ENCODE data around the gene RB1.

RB1 gene

DNA sequence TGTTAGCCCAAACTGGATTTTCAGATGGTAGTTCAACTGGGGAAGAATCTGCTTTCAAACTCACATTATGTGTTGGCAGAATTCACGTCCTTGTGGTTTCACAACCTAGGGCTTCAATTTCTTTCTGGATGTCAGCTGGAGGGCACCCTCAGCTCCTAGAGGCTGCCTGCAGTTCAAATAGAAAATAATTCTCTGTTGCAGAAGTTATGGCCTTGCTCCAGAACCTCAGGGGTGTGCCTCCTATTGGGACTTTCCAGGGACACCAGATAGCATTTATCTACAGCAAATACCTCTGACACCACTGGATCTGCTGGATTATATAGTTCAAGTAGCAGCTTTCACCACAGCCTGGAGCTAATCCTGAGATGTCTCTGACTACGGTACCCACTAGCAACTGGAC, 11.8 kb upstream of the RB1 start:
- Histone ChIP-seq H2AFZ (ENCODE audit: low read depth, low read length) (no peak overlapping the region), H3K27me3 (ENCODE audit: insufficient read depth, low read length, poor library complexity) (no peaks in the 10 kb centered on the region), H3K4me3 (ENCODE audit: low read depth in 1 of 2, low read length in 2 of 2) (no peak overlapping the region), H3K4me1 (ENCODE audit: insufficient read depth, low read length) (peaks cover 9% of the 10 kb centered on the region), H3K79me2 (ENCODE audit: insufficient read depth, low read length) (no peaks in the 10 kb centered on the region), H3K9me3 (ENCODE audit: insufficient read depth, low read length, severe bottlenecking) (no peaks in the 10 kb centered on the region), H4K20me1 (ENCODE audit: insufficient read depth, low read length) (no peaks in the 10 kb centered on the region), H3K36me3 (ENCODE audit: insufficient read depth, low read length) (no peaks in the 10 kb centered on the region), H3K27ac (ENCODE audit: low read length) (no peak overlapping the region), H3K4me2 (ENCODE audit: insufficient read depth, low read length) (no peak overlapping the region), H3K9ac (ENCODE audit: low read depth, low read length) (no peak overlapping the region)
- no peak for DNase-seq
- no peak for ATAC-seq (ENCODE audit: insufficient read depth, low read depth)
- TF ChIP-seq EZH2 (IDR thresholded peaks at IDR 0.05; ENCODE audit: borderline replicate concordance, low read depth, low read length, severe bottlenecking), result no peak
- TF ChIP-seq, protein P1, sequence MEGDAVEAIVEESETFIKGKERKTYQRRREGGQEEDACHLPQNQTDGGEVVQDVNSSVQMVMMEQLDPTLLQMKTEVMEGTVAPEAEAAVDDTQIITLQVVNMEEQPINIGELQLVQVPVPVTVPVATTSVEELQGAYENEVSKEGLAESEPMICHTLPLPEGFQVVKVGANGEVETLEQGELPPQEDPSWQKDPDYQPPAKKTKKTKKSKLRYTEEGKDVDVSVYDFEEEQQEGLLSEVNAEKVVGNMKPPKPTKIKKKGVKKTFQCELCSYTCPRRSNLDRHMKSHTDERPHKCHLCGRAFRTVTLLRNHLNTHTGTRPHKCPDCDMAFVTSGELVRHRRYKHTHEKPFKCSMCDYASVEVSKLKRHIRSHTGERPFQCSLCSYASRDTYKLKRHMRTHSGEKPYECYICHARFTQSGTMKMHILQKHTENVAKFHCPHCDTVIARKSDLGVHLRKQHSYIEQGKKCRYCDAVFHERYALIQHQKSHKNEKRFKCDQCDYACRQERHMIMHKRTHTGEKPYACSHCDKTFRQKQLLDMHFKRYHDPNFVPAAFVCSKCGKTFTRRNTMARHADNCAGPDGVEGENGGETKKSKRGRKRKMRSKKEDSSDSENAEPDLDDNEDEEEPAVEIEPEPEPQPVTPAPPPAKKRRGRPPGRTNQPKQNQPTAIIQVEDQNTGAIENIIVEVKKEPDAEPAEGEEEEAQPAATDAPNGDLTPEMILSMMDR (IDR thresholded peaks at IDR 0.05; ENCODE audit: borderline replicate concordance, extremely low read depth, low read length, poor library complexity, severe bottlenecking), result no peak

DNA sequence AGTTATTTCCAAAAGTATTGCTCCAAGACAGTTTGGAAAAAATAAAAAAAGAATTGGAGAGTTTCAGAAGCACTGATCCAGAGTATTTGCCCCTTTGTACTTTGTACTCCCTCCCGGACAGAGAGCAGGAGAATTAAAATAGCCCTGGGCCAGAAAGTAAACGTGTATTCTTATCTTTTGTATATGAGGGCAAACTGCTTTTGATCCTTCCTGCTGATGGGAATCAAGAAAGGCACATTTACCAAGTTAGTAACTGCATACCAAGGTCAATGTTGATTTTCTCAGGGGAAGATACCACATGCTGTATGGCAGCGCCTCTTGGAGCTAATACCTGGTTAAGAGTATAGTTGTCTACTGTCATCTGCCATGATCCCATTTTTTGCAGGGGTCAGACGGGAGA, 10.9 kb upstream of the RB1 start:
- no peak overlapping the region for H3K27ac ChIP-seq (ENCODE audit: low read length)
- ATAC-seq (ENCODE audit: insufficient read depth, low read depth) (no peak), DNase-seq (no peak)
- H4K20me1 ChIP-seq (ENCODE audit: insufficient read depth, low read length), result no peaks in the 10 kb centered on the region
- H3K9me3 ChIP-seq (ENCODE audit: insufficient read depth, low read length, severe bottlenecking), result no peaks in the 10 kb centered on the region
- H3K4me2 ChIP-seq (ENCODE audit: insufficient read depth, low read length), result no peak overlapping the region
- no peaks in the 10 kb centered on the region for H3K36me3 ChIP-seq (ENCODE audit: insufficient read depth, low read length)
- no peaks in the 10 kb centered on the region for H3K79me2 ChIP-seq (ENCODE audit: insufficient read depth, low read length)
- H3K4me3 ChIP-seq (ENCODE audit: low read depth in 1 of 2, low read length in 2 of 2), result no peak overlapping the region
- H3K4me1 ChIP-seq (ENCODE audit: insufficient read depth, low read length), result peaks cover 18% of the 10 kb centered on the region
- TF ChIP-seq, protein P1 (IDR thresholded peaks at IDR 0.05; ENCODE audit: borderline replicate concordance, extremely low read depth, low read length, poor library complexity, severe bottlenecking), result no peak
- no peak for TF ChIP-seq EZH2 (IDR thresholded peaks at IDR 0.05; ENCODE audit: borderline replicate concordance, low read depth, low read length, severe bottlenecking)
- H3K27me3 ChIP-seq (ENCODE audit: insufficient read depth, low read length, poor library complexity), result no peaks in the 10 kb centered on the region
- H2AFZ ChIP-seq (ENCODE audit: low read depth, low read length), result no peak overlapping the region
- H3K9ac ChIP-seq (ENCODE audit: low read depth, low read length), result no peak overlapping the region

DNA sequence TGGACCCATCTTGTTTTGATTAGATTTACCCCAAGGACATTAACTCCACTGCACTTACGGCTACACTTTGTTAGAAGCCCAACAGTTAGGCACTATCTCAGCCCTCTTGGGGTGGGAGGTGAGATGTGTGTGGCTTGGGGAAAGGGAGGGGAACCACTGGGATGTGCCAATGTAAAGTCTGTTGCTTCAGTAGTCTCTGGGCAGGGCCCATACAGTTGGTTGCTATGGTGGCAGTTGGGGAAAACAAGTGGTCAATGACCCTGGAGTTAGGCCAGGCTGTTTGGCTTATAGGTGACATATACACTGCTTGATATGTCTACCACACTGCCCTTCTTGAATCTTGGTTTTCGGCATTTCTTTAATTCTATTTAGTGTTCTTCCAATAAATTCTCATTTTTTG, 8.9 kb upstream of the RB1 start:
- H4K20me1 ChIP-seq (ENCODE audit: insufficient read depth, low read length), result no peaks in the 10 kb centered on the region
- H3K27me3 ChIP-seq (ENCODE audit: insufficient read depth, low read length, poor library complexity), result no peaks in the 10 kb centered on the region
- H3K4me2 ChIP-seq (ENCODE audit: insufficient read depth, low read length), result no peak overlapping the region
- H3K27ac ChIP-seq (ENCODE audit: low read length), result no peak overlapping the region
- no peak overlapping the region for H3K9ac ChIP-seq (ENCODE audit: low read depth, low read length)
- no peaks in the 10 kb centered on the region for H3K36me3 ChIP-seq (ENCODE audit: insufficient read depth, low read length)
- TF ChIP-seq EZH2 (IDR thresholded peaks at IDR 0.05; ENCODE audit: borderline replicate concordance, low read depth, low read length, severe bottlenecking), result no peak
- TF ChIP-seq, protein P1 (IDR thresholded peaks at IDR 0.05; ENCODE audit: borderline replicate concordance, extremely low read depth, low read length, poor library complexity, severe bottlenecking), result no peak
- no peak for DNase-seq
- H3K79me2 ChIP-seq (ENCODE audit: insufficient read depth, low read length), result no peaks in the 10 kb centered on the region
- H2AFZ ChIP-seq (ENCODE audit: low read depth, low read length), result no peak overlapping the region
- no peak overlapping the region for H3K4me3 ChIP-seq (ENCODE audit: low read depth in 1 of 2, low read length in 2 of 2)
- ATAC-seq (ENCODE audit: insufficient read depth, low read depth), result no peak
- H3K9me3 ChIP-seq (ENCODE audit: insufficient read depth, low read length, severe bottlenecking), result no peaks in the 10 kb centered on the region
- H3K4me1 ChIP-seq (ENCODE audit: insufficient read depth, low read length), result peaks cover 26% of the 10 kb centered on the region

DNA sequence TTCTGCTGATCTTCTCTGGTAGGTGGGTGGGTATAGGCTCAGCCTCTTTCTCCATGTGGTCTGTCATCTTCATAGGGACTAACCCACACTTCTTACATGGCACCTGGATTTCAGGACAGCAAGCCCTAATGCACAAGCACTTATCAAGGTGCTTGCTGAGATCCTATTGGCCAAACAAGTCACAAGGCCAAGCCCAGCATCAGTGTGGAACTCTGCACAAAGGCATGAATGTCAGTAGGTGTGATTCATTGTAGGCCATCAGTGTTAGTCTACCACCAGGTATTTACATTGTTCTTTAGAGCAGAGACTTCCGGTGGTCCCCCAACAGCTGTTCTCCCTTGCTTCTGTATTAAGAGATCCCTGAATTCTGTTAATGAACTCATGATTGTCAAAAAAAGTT, 8.3 kb upstream of the RB1 start:
- H3K27me3 ChIP-seq (ENCODE audit: insufficient read depth, low read length, poor library complexity), result no peaks in the 10 kb centered on the region
- H2AFZ ChIP-seq (ENCODE audit: low read depth, low read length), result no peak overlapping the region
- H3K36me3 ChIP-seq (ENCODE audit: insufficient read depth, low read length), result no peaks in the 10 kb centered on the region
- H3K4me2 ChIP-seq (ENCODE audit: insufficient read depth, low read length), result no peak overlapping the region
- H3K9me3 ChIP-seq (ENCODE audit: insufficient read depth, low read length, severe bottlenecking), result no peaks in the 10 kb centered on the region
- H3K4me1 ChIP-seq (ENCODE audit: insufficient read depth, low read length), result peaks cover 26% of the 10 kb centered on the region
- no peaks in the 10 kb centered on the region for H3K79me2 ChIP-seq (ENCODE audit: insufficient read depth, low read length)
- H3K4me3 ChIP-seq (ENCODE audit: low read depth in 1 of 2, low read length in 2 of 2), result no peak overlapping the region
- ATAC-seq (ENCODE audit: insufficient read depth, low read depth), result no peak
- H3K27ac ChIP-seq (ENCODE audit: low read length), result no peak overlapping the region
- no peaks in the 10 kb centered on the region for H4K20me1 ChIP-seq (ENCODE audit: insufficient read depth, low read length)
- TF ChIP-seq EZH2 (IDR thresholded peaks at IDR 0.05; ENCODE audit: borderline replicate concordance, low read depth, low read length, severe bottlenecking), result no peak
- TF ChIP-seq, protein P1 (IDR thresholded peaks at IDR 0.05; ENCODE audit: borderline replicate concordance, extremely low read depth, low read length, poor library complexity, severe bottlenecking), result no peak
- DNase-seq, result no peak
- H3K9ac ChIP-seq (ENCODE audit: low read depth, low read length), result no peak overlapping the region
